Measurements from ENCODE around the gene PAPPA.

Gene PAPPA

DNA sequence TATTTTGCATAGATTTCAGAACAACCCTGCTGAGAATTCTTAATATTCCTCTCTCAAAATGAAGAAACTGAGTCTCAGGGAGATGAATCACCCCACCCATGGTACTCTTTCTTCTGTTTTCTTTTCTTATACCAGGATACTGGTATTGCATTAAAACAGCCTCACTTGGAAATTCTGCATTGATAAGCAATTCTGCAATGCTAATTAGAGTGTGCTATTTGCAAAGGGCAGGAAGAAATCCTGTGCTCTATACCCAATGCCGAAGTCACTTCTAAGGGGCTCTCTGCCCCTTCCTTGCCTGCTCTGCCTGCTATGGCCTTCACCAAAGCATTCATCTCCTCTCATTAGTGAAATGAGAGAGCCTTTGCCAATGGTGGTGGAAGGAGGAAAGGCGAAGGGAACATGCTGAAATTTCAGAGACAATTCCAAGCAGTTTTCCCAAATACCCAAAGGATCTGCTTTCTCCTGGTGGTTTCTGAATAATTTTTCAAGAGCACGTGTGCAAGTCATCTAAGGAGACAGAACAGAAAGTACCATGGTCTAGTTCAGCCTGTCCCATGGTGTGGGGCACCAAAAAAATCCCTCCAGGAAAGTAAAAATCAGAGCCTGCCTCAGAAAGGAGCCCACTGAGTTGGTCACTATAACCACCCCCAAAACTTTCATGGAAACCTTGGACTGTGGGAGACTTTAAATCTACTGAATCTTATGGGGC lies 156.5 kb downstream of the PAPPA start:
- H3K9me3 ChIP-seq (ENCODE audit: control insufficient read depth, low read length) = no peaks in the 10 kb centered on the region
- no peaks in the 10 kb centered on the region for H3K4me1 ChIP-seq
- no peak overlapping the region for H3K4me2 ChIP-seq (ENCODE audit: low read length)
- no peak overlapping the region for H2AFZ ChIP-seq
- no peaks in the 10 kb centered on the region for H3K27me3 ChIP-seq (ENCODE audit: control insufficient read depth, insufficient read depth, low read length)
- H3K36me3 ChIP-seq (ENCODE audit: control insufficient read depth, insufficient read depth, low read length) = no peaks in the 10 kb centered on the region
- no peak overlapping the region for H3K27ac ChIP-seq
- H3K9ac ChIP-seq = no peak overlapping the region
- TF ChIP-seq CTCF (IDR thresholded peaks at IDR 0.05) = no peak
- no peak overlapping the region for H3K4me3 ChIP-seq (ENCODE audit: low read depth, low read length)
- no peaks in the 10 kb centered on the region for H3K79me2 ChIP-seq

GRCh38 chr9:116312221-116312620 lies 158.6 kb downstream of the PAPPA start:
- H3K4me2 ChIP-seq (ENCODE audit: low read length) = no peak overlapping the region
- no peaks in the 10 kb centered on the region for H3K9me3 ChIP-seq (ENCODE audit: control insufficient read depth, low read length)
- H3K79me2 ChIP-seq = no peaks in the 10 kb centered on the region
- no peaks in the 10 kb centered on the region for H3K4me1 ChIP-seq
- H3K9ac ChIP-seq = no peak overlapping the region
- no peak overlapping the region for H3K4me3 ChIP-seq (ENCODE audit: low read depth, low read length)
- no peak overlapping the region for H3K27ac ChIP-seq
- no peaks in the 10 kb centered on the region for H3K27me3 ChIP-seq (ENCODE audit: control insufficient read depth, insufficient read depth, low read length)
- H3K36me3 ChIP-seq (ENCODE audit: control insufficient read depth, insufficient read depth, low read length) = no peaks in the 10 kb centered on the region
- TF ChIP-seq CTCF (IDR thresholded peaks at IDR 0.05) = no peak
- no peak overlapping the region for H2AFZ ChIP-seq

DNA sequence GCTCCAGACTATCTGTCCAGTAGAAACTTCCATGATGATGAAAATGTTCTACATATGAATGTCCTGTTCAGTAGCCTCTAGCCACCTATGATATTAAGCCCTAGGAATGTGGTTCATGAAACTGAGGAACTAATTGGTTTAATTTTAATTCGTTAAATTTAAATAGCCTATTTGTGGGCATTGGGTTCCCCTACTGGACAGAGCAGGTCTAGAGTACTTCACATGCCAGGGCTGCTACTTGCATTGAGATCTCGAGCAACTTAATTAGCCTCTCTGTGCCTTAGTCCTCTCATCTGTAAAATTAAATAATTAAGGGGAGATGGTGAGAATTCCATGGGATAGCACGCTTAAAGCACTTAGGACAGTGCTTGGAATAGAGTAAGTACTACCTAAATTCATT lies 160.0 kb downstream of the PAPPA start:
- H3K27ac ChIP-seq = no peak overlapping the region
- TF ChIP-seq CTCF (IDR thresholded peaks at IDR 0.05) = no peak
- H3K9me3 ChIP-seq (ENCODE audit: control insufficient read depth, low read length) = no peaks in the 10 kb centered on the region

GRCh38 chr9:116316246-116316645 lies 162.7 kb downstream of the PAPPA start:
- no peaks in the 10 kb centered on the region for H3K27me3 ChIP-seq (ENCODE audit: control insufficient read depth, insufficient read depth, low read length)
- no peak overlapping the region for H3K4me3 ChIP-seq (ENCODE audit: low read depth, low read length)
- no peak for TF ChIP-seq CTCF (IDR thresholded peaks at IDR 0.05)
- no peaks in the 10 kb centered on the region for H3K79me2 ChIP-seq
- no peaks in the 10 kb centered on the region for H3K4me1 ChIP-seq
- no peaks in the 10 kb centered on the region for H3K36me3 ChIP-seq (ENCODE audit: control insufficient read depth, insufficient read depth, low read length)
- no peak overlapping the region for H3K4me2 ChIP-seq (ENCODE audit: low read length)
- H3K27ac ChIP-seq = no peak overlapping the region
- no peak overlapping the region for H2AFZ ChIP-seq
- H3K9ac ChIP-seq = no peak overlapping the region
- no peaks in the 10 kb centered on the region for H3K9me3 ChIP-seq (ENCODE audit: control insufficient read depth, low read length)

More for the DNA sequence above, 160.0 kb downstream of the PAPPA start:
- H3K4me3 ChIP-seq (ENCODE audit: low read depth, low read length) = no peak overlapping the region
- no peaks in the 10 kb centered on the region for H3K79me2 ChIP-seq
- H2AFZ ChIP-seq = no peak overlapping the region
- H3K4me2 ChIP-seq (ENCODE audit: low read length) = no peak overlapping the region
- H3K27me3 ChIP-seq (ENCODE audit: control insufficient read depth, insufficient read depth, low read length) = no peaks in the 10 kb centered on the region
- no peaks in the 10 kb centered on the region for H3K36me3 ChIP-seq (ENCODE audit: control insufficient read depth, insufficient read depth, low read length)
- H3K9ac ChIP-seq = no peak overlapping the region
- no peaks in the 10 kb centered on the region for H3K4me1 ChIP-seq

DNA sequence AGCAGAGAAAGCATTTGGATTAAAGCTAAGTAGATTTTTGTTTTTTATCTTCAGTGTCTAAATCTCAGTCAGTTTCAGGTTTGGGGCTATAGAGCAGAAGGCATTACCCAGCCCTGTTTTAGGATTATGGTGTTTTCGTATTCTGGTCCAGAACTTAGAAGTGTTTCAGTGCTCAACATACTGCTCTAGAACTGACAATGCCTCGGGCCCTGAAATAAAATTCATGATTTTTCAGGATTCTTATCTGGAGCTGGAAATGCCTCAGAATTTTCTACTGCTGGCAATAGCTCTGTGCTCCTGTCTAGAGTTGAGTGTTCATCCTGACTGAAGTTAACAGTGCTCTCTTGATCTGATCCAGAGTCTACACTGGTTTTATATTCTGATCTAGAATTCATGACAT lies 163.9 kb downstream of the PAPPA start:
- H3K27ac ChIP-seq = no peak overlapping the region
- no peak for TF ChIP-seq CTCF (IDR thresholded peaks at IDR 0.05)
- no peaks in the 10 kb centered on the region for H3K9me3 ChIP-seq (ENCODE audit: control insufficient read depth, low read length)

More for the DNA sequence above, 163.9 kb downstream of the PAPPA start:
- Histone ChIP-seq H3K4me3 (ENCODE audit: low read depth, low read length) (no peak overlapping the region), H3K9ac (no peak overlapping the region), H3K79me2 (no peaks in the 10 kb centered on the region), H2AFZ (no peak overlapping the region), H3K36me3 (ENCODE audit: control insufficient read depth, insufficient read depth, low read length) (no peaks in the 10 kb centered on the region), H3K4me1 (no peaks in the 10 kb centered on the region), H3K27me3 (ENCODE audit: control insufficient read depth, insufficient read depth, low read length) (no peaks in the 10 kb centered on the region), H3K4me2 (ENCODE audit: low read length) (no peak overlapping the region)

Data from parathyroid adenoma (tissue), 2 donors.